AG10803 (cell line): ENCODE measurements around the gene RAD51B.

Source experiments
- DNase-seq: peaks from one replicate; pipeline ENCODE4 v3.0.0; 2010; ENCODE audit warnings: low read depth
- H3K4me3 ChIP-seq: 2 replicates; pipeline ENCODE4 v1.5.1; 2011; ENCODE audit warnings: mild to moderate bottlenecking, low read length, control low read depth
- TF ChIP-seq, protein P1 (sequence below): conservative IDR thresholded peaks from 2 replicates; pipeline ENCODE4 v1.5.1; 2011; ENCODE audit warnings: mild to moderate bottlenecking, low read length, control low read depth, inconsistent platforms

Gene RAD51B

DNA sequence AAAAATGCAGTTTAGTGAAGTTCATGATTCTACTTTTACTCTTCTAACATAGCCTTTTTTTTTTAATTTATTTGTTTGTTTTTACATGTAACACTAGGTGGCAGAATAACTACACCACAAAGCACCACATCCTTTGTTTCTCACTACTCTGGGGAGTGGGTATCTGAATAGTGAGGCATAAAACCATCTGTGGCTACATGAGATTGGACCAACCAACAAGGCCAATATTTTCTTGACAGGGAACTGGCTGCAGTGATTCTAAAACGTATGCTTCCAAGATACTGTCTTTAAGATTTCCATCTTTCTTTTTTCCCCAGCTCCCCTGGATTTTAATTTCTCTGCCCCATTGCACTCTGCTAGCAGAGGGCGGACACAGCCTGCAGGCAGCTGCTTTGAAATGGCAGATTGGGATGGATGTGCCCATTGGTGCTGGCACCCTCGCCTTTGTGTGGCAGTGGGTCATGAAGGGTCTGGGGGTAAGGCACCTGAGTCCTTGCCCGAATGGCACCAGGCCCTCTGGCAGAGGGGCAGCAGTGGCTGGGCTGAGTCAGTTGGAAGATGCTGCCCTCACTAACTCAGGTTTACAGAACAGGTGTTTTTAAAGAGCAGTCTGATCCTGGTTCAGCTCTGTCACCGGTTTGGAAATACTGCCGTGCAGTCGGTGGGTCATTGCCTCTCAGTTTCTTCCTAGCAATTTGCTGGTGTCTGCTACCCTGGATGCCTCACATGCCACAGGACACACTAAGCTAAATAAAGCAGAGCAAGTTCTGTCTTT is 429.1 kb downstream of the RAD51B start:
- DNase-seq = peak; percentile 84
- TF ChIP-seq, protein P1, sequence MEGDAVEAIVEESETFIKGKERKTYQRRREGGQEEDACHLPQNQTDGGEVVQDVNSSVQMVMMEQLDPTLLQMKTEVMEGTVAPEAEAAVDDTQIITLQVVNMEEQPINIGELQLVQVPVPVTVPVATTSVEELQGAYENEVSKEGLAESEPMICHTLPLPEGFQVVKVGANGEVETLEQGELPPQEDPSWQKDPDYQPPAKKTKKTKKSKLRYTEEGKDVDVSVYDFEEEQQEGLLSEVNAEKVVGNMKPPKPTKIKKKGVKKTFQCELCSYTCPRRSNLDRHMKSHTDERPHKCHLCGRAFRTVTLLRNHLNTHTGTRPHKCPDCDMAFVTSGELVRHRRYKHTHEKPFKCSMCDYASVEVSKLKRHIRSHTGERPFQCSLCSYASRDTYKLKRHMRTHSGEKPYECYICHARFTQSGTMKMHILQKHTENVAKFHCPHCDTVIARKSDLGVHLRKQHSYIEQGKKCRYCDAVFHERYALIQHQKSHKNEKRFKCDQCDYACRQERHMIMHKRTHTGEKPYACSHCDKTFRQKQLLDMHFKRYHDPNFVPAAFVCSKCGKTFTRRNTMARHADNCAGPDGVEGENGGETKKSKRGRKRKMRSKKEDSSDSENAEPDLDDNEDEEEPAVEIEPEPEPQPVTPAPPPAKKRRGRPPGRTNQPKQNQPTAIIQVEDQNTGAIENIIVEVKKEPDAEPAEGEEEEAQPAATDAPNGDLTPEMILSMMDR = peak; percentile 64
- no peak overlapping the region for H3K4me3 ChIP-seq

DNA sequence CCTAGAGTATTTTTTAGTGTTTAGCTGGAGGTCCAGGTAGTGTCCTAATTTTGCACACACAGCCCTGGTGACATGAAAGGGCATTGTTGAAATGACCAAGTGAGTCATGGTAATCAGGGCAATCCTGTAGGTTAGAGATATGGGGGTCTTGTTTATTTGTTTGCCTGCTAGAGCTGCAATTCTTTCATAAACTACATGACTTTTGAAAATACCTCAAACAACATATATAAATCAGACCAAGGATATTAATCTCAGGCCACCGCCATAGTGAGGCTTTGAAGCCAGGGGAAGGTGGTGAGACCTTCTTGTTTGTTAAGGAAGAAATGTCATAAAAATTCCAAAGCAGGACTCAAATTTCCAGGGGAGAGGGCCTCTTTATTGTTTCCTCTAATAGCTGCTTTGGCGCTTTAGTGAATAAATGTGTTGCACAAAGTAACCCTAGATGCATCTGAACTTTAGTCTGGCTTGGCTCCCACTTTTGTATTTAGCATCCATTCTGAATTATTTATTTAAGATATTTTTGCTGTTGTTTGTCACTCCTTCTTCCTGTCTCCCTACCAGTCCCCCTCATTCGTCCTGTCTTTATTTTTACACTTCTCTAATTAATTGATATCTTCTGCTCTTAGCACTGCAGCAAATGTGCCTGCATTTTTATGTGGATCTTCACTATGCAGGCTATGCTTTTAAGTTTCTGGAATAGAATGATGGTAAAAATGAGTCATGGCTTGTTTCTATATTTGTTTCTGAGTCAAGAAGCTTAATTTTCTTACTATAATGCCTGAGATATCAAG is 430.3 kb downstream of the RAD51B start:
- peak; percentile 71 for DNase-seq
- H3K4me3 ChIP-seq = no peak overlapping the region
- TF ChIP-seq, protein P1 = no peak

DNA sequence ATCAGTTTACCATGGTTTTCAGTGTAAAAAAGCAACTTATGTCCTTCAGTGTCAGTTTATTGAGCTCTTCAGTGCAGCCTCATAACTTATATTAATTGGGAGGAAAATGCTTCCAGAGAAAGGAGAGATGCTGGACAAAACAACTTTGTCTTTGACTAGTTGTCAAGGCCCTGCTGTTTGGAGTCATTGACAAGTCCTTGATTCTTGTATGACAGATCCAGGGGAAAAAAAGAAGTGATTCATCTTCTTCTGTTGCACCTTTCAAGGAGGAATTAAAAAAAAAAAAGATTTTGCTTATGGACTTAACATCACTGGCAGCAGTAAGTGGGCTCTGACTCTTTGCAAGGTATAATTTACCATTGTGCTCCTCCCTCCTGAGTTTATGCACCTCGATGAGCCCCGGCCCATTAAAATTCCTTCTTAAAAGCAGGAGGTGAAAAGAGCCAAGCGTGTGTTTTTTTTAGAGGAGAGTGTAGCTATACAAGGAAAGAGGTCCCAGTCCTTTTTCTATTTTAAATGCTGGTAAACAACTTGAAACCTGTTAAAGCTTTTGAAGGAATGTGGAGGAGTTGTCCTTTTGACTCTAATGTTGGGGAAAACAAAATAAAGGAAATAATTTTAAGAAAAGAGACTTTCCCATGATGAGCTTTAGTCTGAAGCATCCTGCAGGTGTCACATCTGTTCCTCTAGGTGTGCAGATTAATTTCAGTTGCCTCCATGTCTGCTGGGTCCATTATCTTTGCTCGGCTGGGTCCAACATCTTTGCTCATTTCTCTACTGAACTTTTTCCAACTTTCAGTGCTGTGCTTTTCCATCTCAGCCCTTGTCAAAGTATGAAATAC is 431.6 kb downstream of the RAD51B start:
- H3K4me3 ChIP-seq = no peak overlapping the region
- TF ChIP-seq, protein P1 = no peak
- no peak for DNase-seq

DNA sequence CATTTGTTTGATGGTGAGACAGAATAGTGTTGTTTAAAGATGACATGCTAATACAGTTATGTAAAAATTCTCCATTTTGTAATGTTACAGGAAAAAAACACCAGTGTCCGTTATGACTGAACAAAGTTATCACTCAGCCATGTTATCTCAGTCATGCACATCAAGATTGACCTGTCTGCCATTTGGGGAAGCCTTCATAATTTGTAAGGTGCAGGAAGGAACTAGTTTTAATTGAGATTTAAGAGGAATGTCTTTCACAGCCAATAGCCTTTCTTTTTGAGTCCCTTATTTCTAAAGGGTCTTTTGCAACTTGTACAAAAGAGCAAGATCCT is 432.2 kb downstream of the RAD51B start:
- TF ChIP-seq, protein P1 = no peak
- H3K4me3 ChIP-seq = no peak overlapping the region
- no peak for DNase-seq

- H3K4me3 ChIP-seq = no peak overlapping the region
- TF ChIP-seq, protein P1 = no peak
- no peak for DNase-seq
These were observed 433.7 kb downstream of the RAD51B start for GRCh38 chr14:68253160-68253780.

DNA sequence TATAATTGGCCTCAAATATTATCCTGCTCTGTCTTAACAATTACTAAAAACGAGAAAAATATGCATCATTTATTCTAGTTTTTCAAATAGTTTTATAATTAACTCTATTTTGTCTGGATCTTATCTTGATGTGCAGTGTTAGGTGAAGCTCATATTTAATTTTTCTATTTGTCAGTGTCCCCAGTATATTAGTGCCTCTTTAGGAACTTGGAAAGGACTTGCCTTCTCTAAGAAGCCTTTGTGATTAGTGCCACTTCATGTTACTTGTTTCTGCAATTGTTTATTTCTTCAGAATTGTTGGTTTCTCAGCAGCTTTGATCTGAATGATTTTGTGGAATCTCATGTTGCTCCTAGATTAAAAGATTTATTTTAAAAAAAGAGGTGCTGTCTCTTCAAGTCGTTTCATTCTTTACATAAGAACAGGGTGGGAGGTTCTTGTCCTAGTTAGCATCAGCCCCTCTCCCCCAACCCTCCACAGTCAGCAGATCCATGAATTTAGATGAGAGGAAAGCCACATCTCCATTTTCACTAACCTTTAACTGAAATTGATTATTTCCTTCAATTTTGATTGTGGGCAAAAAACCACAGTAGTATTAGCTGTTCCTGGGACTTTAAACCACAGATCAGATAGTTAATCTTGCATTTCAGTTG is 434.4 kb downstream of the RAD51B start:
- TF ChIP-seq, protein P1 = no peak
- no peak for DNase-seq
- H3K4me3 ChIP-seq = no peak overlapping the region
